Neural progenitor cell (in vitro differentiated cells): ENCODE data around the gene DDX17.

ENCODE experiments used
- CTCF ChIP-seq: fragments of 200-600 bp; sonication (generic); IDR thresholded peaks from 2 replicates; pipeline ENCODE4 v1.5.1; 2017; ENCODE audit warnings: antibody characterized with exemption, mild to moderate bottlenecking
- EZH2 ChIP-seq: fragments of 200-600 bp; sonication (generic); IDR thresholded peaks from 2 replicates; pipeline ENCODE4 v1.6.1; 2017; ENCODE audit warnings: antibody characterized with exemption, mild to moderate bottlenecking, moderate library complexity
- EZH2phosphoT487 ChIP-seq: fragments of 200-600 bp; sonication (generic); IDR thresholded peaks from 2 replicates; pipeline ENCODE4 v1.6.1; 2017; ENCODE audit warnings: antibody characterized with exemption

GRCh38 chr22:38436629-38437395 lies 69.3 kb downstream of the DDX17 start:
- TF ChIP-seq EZH2 (no peak), CTCF (no peak), EZH2phosphoT487 (no peak)
